Smooth muscle cell (in vitro differentiated cells): Measurements from ENCODE around the gene TMEM43. TPM values are rescaled to one million over a fixed set of nuclear protein-coding genes. Genes with fewer than 3 reads are reported as not detected.

ENCODE experiments used
- DNase-seq: peaks from one replicate; lab custom pipeline; 2025; ENCODE audit not compliant: unreplicated experiment; lab: John Stamatoyannopoulos, UW
- H2AFZ ChIP-seq: fragments of 200-600 bp; sonication (generic); 2 replicates; pipeline ENCODE4 v1.6.0; 2016; ENCODE audit warnings: antibody characterized with exemption, low read depth, mild to moderate bottlenecking
- H3F3A ChIP-seq: fragments of 200-600 bp; sonication (generic); 2 replicates; pipeline ENCODE4 v1.6.0; 2017; ENCODE audit warnings: antibody characterized with exemption, low read depth
- H3K27ac ChIP-seq: fragments of 200-600 bp; sonication (generic); 2 replicates; pipeline ENCODE4 v1.5.1; 2016; ENCODE audit warnings: low read depth, mild to moderate bottlenecking
- H3K27me3 ChIP-seq: fragments of 200-600 bp; sonication (generic); 2 replicates; pipeline ENCODE4 v1.6.1; 2016; ENCODE audit warnings: low read depth, mild to moderate bottlenecking
- H3K36me3 ChIP-seq: fragments of 200-600 bp; sonication (generic); 2 replicates; pipeline ENCODE4 v1.5.1; 2016; ENCODE audit warnings: low read depth
- H3K4me1 ChIP-seq: fragments of 200-600 bp; sonication (generic); 2 replicates; pipeline ENCODE4 v1.5.1; 2016; ENCODE audit warnings: low read depth
- H3K4me2 ChIP-seq: fragments of 200-600 bp; sonication (generic); 2 replicates; pipeline ENCODE4 v1.6.0; 2016; ENCODE audit warnings: mild to moderate bottlenecking
- H3K4me3 ChIP-seq: fragments of 200-600 bp; sonication (generic); 2 replicates; pipeline ENCODE4 v1.5.1; 2016; ENCODE audit warnings: mild to moderate bottlenecking
- H3K79me2 ChIP-seq: fragments of 200-600 bp; sonication (generic); 2 replicates; pipeline ENCODE4 v1.6.0; 2016; ENCODE audit warnings: low read depth, mild to moderate bottlenecking
- H3K9ac ChIP-seq: fragments of 200-600 bp; sonication (generic); 2 replicates; pipeline ENCODE4 v1.6.0; 2016; ENCODE audit warnings: low read depth
- H3K9me3 ChIP-seq: fragments of 200-600 bp; sonication (generic); replicated peaks from 2 replicates; pipeline ENCODE4 v1.5.1; 2016; ENCODE audit warnings: low read depth
- H4K20me1 ChIP-seq: fragments of 200-600 bp; sonication (generic); 2 replicates; pipeline ENCODE4 v1.6.0; 2016; ENCODE audit warnings: low read depth
- CTCF ChIP-seq: fragments of 200-600 bp; sonication (generic); IDR thresholded peaks from 2 replicates; pipeline ENCODE4 v1.5.1; 2017; ENCODE audit warnings: borderline replicate concordance, mild to moderate bottlenecking, antibody characterized with exemption; ENCODE audit not compliant: insufficient read depth, poor library complexity, severe bottlenecking
- WGBS: methylation state at CpG from one replicate; pipeline ENCODE4 v1.1.7; 2016; ENCODE audit warnings: low lambda C conversion rate; 5-methylcytosine and 5-hydroxymethylcytosine counted together
- polyA plus RNA-seq: library from polyadenylated mRNA; unstranded; fragments of >200 nt; fragmentation: Nextera tagmentation; extraction: Ambion mirVana; gene quantifications from 2 replicates; pipeline ENCODE4 v1.2.1, GENCODE V29; 2016
- total RNA-seq: library from RNA; depleted of rRNA; stranded (reverse); fragments of >200 nt; gene quantifications from 2 replicates; pipeline ENCODE4 v1.2.3, GENCODE V29; 2014

The TMEM43 gene
- total and polyA plus RNA-seq, 2 experiments from 2014 or later, result 60.1 to 81.1 TPM

- no peak overlapping the region for H2AFZ ChIP-seq
- no peak overlapping the region for H3K9ac ChIP-seq
- no peaks in the 10 kb centered on the region for H3K36me3 ChIP-seq
- H3K79me2 ChIP-seq, result no peaks in the 10 kb centered on the region
- H4K20me1 ChIP-seq, result no peaks in the 10 kb centered on the region
- no peak overlapping the region for H3K4me2 ChIP-seq
- H3K9me3 ChIP-seq, result no peaks in the 10 kb centered on the region
- DNase-seq, result no peak
- WGBS, result 100% methylated on average over 2 of the region's 2 CpGs
- TF ChIP-seq CTCF, result no peak
- no peak overlapping the region for H3K4me3 ChIP-seq
- no peak overlapping the region for H3K27ac ChIP-seq
- peaks cover 25% of the 10 kb centered on the region for H3F3A ChIP-seq
- peaks cover 11% of the 10 kb centered on the region for H3K4me1 ChIP-seq
- H3K27me3 ChIP-seq, result no peaks in the 10 kb centered on the region
Observed at GRCh38 chr3:14140668-14141067, 15.8 kb downstream of the TMEM43 start.

- peaks cover 11% of the 10 kb centered on the region for H3K4me1 ChIP-seq
- DNase-seq, result no peak
Observed at GRCh38 chr3:14141144-14141543, 16.3 kb downstream of the TMEM43 start.

GRCh38 chr3:14141602-14142341, 16.9 kb downstream of the TMEM43 start:
- Histone ChIP-seq H3K79me2 (no peaks in the 10 kb centered on the region), H3K36me3 (no peaks in the 10 kb centered on the region), H4K20me1 (no peaks in the 10 kb centered on the region), H3K9ac (no peak overlapping the region), H3K4me2 (no peak overlapping the region), H2AFZ (no peak overlapping the region), H3K27me3 (no peaks in the 10 kb centered on the region), H3F3A (peaks cover 25% of the 10 kb centered on the region), H3K4me3 (no peak overlapping the region), H3K4me1 (peaks cover 11% of the 10 kb centered on the region), H3K9me3 (no peaks in the 10 kb centered on the region), H3K27ac (peak overlapping the region; percentile 100)
- TF ChIP-seq CTCF, result no peak
- no peak for DNase-seq
- 72% methylated on average over 19 of the region's 19 CpGs for WGBS

More at GRCh38 chr3:14141144-14141543, 16.3 kb downstream of the TMEM43 start:
- Histone ChIP-seq H3K79me2 (no peaks in the 10 kb centered on the region), H3K4me2 (no peak overlapping the region), H3K9ac (no peak overlapping the region), H4K20me1 (no peaks in the 10 kb centered on the region), H3K36me3 (no peaks in the 10 kb centered on the region), H3K4me3 (no peak overlapping the region), H2AFZ (no peak overlapping the region), H3F3A (peaks cover 25% of the 10 kb centered on the region), H3K9me3 (no peaks in the 10 kb centered on the region), H3K27me3 (no peaks in the 10 kb centered on the region), H3K27ac (no peak overlapping the region)
- no peak for TF ChIP-seq CTCF
- 71% methylated on average over 2 of the region's 2 CpGs for WGBS
